GM23338 (cell line): ENCODE results near the gene CD44.

Experiments
- CREB1 ChIP-seq: fragments of 250-450 bp; sonication (Bioruptor Pico); IDR thresholded peaks from 2 replicates; pipeline ENCODE4 v1.5.0; 2020; ENCODE audit warnings: low read depth, mild to moderate bottlenecking, moderate library complexity
- EZH2phosphoT487 ChIP-seq: fragments of 200-600 bp; sonication (generic); IDR thresholded peaks from one replicate; pipeline ENCODE4 v1.8.1; 2018; ENCODE audit warnings: antibody characterized with exemption; ENCODE audit not compliant: unreplicated experiment
- POLR2AphosphoS5 ChIP-seq: IDR thresholded peaks from 2 replicates; pipeline ENCODE4 v1.6.1; 2016; ENCODE audit warnings: antibody characterized with exemption, low read depth
- ZNF114 ChIP-seq: fragments of 250-450 bp; sonication (Bioruptor Pico); IDR thresholded peaks from 2 replicates; pipeline ENCODE4 v1.5.0; 2020; ENCODE audit warnings: mild to moderate bottlenecking, moderate library complexity
- TF ChIP-seq, protein P1 (sequence below), 2 experiments: fragments of 200-600 bp in 1 of 2; sonication (generic) in 1 of 2; conservative IDR thresholded peaks; 2 replicates each; pipeline versions ENCODE4 v1.5.1 to v1.6.1; 2016 to 2017; ENCODE audit warnings: antibody characterized with exemption in 2 of 2, low read depth in 2 of 2, mild to moderate bottlenecking in 2 of 2, moderate library complexity in 1 of 2
- TF ChIP-seq, protein P2 (sequence below): fragments of 250-450 bp; sonication (Bioruptor Pico); IDR thresholded peaks from 2 replicates; pipeline ENCODE4 v1.5.0; 2020; ENCODE audit warnings: mild to moderate bottlenecking, moderate library complexity
- TF ChIP-seq, protein P3 (sequence below): IDR thresholded peaks from one replicate; pipeline ENCODE4 v1.6.1; 2018; ENCODE audit warnings: antibody characterized with exemption; ENCODE audit not compliant: unreplicated experiment

DNA sequence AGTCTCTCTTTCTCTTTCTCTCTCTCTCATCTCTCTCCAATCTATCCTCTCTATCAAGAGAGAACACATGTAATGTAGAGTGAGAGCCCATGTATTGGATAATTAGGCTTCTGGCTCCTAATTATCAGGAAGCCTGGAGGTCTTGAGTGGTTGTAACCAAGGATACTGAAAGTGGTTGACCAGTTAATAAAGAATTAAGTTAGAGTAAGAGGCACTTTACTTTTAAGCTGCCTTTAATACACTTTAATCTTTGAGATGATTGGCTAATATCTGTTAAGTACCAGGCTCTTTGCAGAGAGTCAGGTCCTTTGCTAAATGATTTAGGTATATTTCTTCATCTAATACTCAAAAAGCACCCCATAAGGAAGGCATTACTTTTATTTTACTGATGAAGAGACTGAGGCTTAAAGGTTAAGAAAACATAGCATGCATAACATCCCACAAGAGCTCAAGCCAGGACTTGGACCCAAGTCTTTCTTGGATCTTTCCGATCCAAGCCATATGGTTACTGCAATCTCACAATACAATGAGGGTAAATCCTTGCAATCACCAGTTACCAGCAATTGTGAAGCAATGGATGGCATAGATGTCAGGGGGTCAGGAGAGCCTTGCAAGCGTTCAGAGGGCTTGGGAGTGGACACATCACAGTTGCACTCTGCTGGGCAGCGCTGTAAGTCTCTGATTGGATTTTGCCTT, 22.1 kb downstream of the CD44 start:
- TF ChIP-seq, protein P1, sequence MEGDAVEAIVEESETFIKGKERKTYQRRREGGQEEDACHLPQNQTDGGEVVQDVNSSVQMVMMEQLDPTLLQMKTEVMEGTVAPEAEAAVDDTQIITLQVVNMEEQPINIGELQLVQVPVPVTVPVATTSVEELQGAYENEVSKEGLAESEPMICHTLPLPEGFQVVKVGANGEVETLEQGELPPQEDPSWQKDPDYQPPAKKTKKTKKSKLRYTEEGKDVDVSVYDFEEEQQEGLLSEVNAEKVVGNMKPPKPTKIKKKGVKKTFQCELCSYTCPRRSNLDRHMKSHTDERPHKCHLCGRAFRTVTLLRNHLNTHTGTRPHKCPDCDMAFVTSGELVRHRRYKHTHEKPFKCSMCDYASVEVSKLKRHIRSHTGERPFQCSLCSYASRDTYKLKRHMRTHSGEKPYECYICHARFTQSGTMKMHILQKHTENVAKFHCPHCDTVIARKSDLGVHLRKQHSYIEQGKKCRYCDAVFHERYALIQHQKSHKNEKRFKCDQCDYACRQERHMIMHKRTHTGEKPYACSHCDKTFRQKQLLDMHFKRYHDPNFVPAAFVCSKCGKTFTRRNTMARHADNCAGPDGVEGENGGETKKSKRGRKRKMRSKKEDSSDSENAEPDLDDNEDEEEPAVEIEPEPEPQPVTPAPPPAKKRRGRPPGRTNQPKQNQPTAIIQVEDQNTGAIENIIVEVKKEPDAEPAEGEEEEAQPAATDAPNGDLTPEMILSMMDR (conservative IDR thresholded peaks at IDR 0.05; ENCODE audit: low read depth in 2 of 2) = no peak
- TF ChIP-seq CREB1 (CRISPR knock-in tag) = no peak
- no peak for TF ChIP-seq ZNF114 (CRISPR knock-in tag)
- TF ChIP-seq, protein P2, sequence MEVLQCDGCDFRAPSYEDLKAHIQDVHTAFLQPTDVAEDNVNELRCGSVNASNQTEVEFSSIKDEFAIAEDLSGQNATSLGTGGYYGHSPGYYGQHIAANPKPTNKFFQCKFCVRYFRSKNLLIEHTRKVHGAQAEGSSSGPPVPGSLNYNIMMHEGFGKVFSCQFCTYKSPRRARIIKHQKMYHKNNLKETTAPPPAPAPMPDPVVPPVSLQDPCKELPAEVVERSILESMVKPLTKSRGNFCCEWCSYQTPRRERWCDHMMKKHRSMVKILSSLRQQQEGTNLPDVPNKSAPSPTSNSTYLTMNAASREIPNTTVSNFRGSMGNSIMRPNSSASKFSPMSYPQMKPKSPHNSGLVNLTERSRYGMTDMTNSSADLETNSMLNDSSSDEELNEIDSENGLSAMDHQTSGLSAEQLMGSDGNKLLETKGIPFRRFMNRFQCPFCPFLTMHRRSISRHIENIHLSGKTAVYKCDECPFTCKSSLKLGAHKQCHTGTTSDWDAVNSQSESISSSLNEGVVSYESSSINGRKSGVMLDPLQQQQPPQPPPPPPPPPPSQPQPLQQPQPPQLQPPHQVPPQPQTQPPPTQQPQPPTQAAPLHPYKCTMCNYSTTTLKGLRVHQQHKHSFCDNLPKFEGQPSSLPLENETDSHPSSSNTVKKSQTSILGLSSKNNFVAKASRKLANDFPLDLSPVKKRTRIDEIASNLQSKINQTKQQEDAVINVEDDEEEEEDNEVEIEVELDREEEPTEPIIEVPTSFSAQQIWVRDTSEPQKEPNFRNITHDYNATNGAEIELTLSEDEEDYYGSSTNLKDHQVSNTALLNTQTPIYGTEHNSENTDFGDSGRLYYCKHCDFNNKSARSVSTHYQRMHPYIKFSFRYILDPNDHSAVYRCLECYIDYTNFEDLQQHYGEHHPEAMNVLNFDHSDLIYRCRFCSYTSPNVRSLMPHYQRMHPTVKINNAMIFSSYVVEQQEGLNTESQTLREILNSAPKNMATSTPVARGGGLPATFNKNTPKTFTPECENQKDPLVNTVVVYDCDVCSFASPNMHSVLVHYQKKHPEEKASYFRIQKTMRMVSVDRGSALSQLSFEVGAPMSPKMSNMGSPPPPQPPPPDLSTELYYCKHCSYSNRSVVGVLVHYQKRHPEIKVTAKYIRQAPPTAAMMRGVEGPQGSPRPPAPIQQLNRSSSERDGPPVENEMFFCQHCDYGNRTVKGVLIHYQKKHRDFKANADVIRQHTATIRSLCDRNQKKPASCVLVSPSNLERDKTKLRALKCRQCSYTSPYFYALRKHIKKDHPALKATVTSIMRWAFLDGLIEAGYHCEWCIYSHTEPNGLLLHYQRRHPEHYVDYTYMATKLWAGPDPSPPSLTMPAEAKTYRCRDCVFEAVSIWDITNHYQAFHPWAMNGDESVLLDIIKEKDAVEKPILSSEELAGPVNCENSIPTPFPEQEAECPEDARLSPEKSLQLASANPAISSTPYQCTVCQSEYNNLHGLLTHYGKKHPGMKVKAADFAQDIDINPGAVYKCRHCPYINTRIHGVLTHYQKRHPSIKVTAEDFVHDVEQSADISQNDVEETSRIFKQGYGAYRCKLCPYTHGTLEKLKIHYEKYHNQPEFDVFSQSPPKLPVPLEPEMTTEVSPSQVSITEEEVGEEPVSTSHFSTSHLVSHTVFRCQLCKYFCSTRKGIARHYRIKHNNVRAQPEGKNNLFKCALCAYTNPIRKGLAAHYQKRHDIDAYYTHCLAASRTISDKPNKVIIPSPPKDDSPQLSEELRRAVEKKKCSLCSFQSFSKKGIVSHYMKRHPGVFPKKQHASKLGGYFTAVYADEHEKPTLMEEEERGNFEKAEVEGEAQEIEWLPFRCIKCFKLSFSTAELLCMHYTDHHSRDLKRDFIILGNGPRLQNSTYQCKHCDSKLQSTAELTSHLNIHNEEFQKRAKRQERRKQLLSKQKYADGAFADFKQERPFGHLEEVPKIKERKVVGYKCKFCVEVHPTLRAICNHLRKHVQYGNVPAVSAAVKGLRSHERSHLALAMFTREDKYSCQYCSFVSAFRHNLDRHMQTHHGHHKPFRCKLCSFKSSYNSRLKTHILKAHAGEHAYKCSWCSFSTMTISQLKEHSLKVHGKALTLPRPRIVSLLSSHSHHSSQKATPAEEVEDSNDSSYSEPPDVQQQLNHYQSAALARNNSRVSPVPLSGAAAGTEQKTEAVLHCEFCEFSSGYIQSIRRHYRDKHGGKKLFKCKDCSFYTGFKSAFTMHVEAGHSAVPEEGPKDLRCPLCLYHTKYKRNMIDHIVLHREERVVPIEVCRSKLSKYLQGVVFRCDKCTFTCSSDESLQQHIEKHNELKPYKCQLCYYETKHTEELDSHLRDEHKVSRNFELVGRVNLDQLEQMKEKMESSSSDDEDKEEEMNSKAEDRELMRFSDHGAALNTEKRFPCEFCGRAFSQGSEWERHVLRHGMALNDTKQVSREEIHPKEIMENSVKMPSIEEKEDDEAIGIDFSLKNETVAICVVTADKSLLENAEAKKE (CRISPR knock-in tag) = no peak
- TF ChIP-seq, protein P3, sequence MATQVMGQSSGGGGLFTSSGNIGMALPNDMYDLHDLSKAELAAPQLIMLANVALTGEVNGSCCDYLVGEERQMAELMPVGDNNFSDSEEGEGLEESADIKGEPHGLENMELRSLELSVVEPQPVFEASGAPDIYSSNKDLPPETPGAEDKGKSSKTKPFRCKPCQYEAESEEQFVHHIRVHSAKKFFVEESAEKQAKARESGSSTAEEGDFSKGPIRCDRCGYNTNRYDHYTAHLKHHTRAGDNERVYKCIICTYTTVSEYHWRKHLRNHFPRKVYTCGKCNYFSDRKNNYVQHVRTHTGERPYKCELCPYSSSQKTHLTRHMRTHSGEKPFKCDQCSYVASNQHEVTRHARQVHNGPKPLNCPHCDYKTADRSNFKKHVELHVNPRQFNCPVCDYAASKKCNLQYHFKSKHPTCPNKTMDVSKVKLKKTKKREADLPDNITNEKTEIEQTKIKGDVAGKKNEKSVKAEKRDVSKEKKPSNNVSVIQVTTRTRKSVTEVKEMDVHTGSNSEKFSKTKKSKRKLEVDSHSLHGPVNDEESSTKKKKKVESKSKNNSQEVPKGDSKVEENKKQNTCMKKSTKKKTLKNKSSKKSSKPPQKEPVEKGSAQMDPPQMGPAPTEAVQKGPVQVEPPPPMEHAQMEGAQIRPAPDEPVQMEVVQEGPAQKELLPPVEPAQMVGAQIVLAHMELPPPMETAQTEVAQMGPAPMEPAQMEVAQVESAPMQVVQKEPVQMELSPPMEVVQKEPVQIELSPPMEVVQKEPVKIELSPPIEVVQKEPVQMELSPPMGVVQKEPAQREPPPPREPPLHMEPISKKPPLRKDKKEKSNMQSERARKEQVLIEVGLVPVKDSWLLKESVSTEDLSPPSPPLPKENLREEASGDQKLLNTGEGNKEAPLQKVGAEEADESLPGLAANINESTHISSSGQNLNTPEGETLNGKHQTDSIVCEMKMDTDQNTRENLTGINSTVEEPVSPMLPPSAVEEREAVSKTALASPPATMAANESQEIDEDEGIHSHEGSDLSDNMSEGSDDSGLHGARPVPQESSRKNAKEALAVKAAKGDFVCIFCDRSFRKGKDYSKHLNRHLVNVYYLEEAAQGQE = no peak
- no peak for TF ChIP-seq EZH2phosphoT487
- TF ChIP-seq POLR2AphosphoS5 = no peak
